T-helper 2 cell treated with Interferon-gamma antibody and Interleukin-4, amounts not matched to agents 100 ng/mL and 5 ng/mL, for 36 hours (primary cell): Measurements from ENCODE around the gene ASXL1. TPM values are rescaled to one million over a fixed set of nuclear protein-coding genes. Genes with fewer than 3 reads are reported as not detected.
"Not testable (repeated sequence)": the region's sequence is repeated elsewhere in the genome, so short reads cannot be mapped to it uniquely, and the experiment has no call there.

Source experiments
- intact Hi-C: fragments of 100-400 bp; cut with micrococcal nuclease; formaldehyde crosslinking; loops from one replicate; pipeline ENCODE4 v1.15.1; 2023
- total RNA-seq: library from RNA; stranded (reverse); gene quantifications from 2 replicates; pipeline ENCODE4 v1.2.3, GENCODE V29; 2022

The ASXL1 gene
- 92.7 and 98.7 TPM in 2 replicates for total RNA-seq

DNA sequence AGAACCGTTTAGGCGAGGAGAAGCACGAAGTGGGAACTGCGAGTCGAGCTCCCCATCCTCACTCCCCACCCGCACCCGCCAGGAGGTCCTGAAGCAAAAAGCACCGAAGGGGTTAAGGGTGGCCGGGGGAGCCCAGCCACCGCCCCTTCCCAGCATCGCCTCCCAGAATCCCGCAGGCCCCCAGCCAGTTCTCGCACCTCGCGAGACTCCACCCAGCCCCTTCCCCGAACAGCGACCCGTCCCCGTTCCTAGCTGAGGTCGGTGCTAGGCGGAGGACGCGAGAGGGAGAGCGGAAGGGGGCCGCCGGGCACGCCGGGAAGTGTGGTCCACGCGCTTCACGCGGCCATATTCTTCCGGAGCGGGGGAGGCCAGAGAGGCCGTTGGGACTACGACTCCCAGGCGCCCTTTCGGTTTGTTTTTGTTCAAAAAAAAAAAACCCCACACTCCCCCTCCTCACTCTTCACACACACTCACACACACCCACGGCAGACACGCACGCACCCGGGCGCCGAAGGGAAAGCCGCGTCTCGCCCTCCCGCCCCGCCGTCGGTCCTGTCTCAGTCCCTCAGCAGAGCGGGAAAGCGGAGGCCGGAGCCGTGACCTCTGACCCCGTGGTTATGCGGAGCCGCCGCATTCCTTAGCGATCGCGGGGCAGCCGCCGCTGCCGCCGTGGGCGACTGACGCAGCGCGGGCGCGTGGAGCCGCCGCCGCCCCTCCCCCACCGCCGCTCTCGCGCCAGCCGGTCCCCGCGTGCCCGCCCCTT lies at the start of gene ASXL1:
ASXL1 (plus strand) TSS at position 463 of the 763 bp plus-strand sequence. CDS start 445 bp downstream, outside the sequence.
- intact Hi-C loops = loop anchor here (1.0 to 10.0 kb wide), 10 partner anchors 21 to 617 kb away; partner anchors contain the start of genes PDRG1, PLAGL2, POFUT1 and TM9SF4

DNA sequence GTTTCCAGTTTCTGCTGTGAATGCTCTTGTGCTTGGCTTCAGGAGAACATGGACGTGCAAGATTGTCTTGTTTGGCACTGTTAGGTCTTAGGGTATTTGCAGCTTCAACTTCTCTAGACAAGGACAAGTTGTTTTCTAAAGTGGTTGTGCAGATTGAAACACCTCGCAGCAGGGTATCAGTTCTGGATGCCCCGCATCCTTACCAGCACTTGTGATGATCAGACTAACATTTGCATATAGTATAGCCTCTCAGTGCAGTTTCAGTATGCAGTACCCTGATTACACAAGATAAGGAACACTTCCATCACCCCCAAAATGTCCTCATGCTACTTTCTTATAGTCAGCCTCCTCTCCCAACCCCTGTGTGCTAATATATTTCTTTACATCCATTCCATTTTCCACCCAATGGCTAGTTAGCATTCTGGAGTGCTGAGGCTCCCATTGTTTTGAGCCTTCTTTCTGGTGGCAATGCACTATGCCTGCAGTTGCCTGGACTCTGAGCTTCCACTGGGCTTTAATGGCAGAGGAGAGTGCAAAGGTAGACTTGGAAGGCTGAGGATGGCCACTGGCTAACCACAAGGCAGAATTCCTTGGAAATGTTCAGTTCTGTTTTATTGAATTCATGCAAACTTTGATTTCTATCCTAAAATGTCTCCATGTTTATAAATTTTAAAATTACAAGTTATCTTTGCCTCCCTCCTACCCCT lies 45.3 kb upstream of the ASXL1 start:
- intact Hi-C loops = no loop called here

DNA sequence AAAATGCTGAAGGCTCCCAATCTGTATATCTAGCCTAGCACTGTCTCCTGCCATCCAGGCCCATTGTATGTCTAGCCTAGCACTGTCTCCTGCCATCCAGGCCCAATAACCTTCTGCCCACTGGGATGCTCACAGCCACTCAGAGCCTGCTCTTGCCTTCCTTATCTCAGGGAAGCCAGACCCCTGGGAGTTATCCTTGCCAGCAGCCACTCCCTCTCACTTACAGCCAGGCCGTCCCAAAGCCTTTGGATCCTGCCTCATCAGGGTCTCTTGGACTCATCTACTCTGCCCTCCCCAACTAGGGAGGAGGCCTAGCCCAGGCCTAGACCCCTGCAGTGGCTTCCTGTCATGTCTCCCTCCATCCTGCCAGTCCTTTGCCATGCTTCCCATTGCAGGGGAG lies 43.4 kb upstream of the ASXL1 start:
- intact Hi-C loops = no loop called here

DNA sequence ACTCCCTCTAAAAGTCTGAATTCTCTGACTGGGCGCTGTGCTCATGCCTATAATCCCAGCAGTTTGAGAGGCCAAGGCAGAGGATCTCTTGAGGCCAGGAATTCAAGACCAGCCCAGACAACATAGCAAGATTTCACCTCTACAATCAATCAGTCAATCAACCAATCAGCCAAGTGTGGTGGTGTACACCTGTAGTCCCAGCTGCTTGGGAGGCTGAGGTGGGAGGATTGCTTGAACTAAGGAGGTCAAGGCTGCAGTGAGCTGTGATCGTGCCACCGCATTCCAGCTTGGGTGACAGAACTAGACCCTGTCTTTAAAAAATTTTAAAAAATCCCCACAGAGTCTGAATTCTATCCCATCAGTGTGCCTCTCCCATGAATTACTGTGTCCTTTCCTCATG lies 42.7 kb upstream of the ASXL1 start:
- intact Hi-C loops = no loop called here

DNA sequence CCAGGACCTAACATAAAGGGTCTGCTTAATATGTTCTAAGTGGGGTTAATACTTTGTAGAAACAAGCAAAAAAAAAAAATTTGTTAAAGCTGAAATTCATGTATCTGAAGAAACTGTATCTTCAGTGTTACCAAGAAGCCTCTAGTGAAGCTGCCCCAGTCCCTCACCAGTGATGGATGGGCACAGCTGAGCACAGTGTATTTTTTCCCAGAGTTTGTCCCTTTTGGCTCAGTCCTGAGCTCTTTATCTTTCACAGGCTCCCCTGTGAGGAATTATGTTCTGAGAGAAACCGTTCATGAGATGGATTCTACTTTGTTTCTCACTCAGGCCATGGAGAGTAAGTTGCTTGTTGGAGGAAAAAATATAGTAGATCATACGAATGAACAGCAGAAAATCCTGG lies 42.2 kb upstream of the ASXL1 start:
- intact Hi-C loops = no loop called here

DNA sequence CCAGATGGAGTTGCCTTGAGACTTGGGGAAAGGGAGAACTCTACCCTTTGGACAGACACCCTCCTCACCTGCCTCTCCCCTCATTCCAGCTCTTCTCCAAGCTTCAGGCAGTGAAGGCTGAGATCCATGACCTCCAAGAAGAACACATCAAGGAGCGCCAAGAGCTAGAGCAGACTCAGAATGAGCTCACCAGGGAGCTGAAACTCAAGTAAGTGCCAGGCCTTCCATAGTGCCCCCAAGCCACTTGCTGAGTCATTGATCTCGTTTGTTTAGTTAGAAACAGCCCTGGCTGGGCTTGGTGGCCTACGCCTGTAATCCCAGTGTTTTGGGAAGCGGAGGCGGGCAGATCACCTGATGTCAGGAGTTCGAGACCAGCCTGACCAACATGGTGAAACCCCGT lies 41.5 kb upstream of the ASXL1 start:
- intact Hi-C loops = no loop called here

DNA sequence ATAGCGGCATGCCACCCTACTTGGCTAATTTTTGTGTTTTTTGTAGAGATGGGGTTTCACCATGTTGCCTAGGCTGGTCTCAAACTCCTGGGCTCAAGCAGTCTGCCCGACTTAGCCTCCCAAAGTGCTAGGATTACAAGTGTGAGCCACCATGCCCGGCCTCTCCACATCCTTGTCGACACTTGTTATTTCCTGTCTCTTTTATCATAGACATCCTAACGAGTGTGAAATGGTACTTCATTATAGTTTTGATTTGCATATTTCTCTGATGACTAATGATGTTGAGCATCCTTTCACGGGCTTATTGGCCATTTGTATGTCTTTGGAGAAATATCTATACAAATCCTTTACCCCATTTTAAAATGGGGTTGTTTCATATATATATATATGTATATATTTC lies 39.0 kb upstream of the ASXL1 start:
- intact Hi-C loops = no loop called here

DNA sequence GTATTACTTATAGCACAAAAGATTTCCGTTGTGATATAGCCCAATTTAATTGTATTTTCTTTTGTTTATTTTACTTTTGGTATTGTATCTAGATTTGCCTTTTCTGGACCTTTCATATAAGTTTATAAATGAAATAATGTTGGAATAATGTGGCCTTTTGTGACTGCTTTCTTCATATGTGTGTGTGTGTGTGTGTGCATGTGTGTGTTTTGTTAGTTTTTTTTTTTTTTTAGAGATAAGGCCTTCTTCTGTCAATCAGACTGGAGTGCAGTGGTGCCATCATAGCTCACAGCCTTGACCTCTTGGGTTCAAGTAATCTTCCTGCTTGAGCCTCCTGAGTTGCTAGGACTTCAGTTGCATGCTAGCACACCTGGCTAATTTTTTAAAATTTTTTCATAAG lies 37.8 kb upstream of the ASXL1 start:
- intact Hi-C loops = no loop called here

DNA sequence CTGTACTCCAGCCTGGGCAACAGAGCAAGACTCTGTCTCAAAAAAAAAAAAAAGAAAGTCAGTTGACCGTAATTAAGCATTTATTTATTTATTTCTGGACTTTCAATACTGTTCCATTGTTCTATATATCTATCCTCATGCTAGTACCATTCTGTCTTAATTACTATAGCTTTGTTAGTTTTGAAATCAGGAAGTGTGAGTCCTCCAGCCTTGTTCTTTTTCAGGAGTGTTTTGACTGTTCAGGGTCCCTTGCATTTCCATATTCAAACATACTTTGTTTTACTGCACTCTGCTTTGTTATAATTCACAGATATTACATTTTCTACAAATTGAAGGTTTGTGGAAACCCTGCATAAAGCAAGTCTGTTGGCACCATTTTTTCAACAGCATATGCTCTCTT lies 36.7 kb upstream of the ASXL1 start:
- intact Hi-C loops = no loop called here

DNA sequence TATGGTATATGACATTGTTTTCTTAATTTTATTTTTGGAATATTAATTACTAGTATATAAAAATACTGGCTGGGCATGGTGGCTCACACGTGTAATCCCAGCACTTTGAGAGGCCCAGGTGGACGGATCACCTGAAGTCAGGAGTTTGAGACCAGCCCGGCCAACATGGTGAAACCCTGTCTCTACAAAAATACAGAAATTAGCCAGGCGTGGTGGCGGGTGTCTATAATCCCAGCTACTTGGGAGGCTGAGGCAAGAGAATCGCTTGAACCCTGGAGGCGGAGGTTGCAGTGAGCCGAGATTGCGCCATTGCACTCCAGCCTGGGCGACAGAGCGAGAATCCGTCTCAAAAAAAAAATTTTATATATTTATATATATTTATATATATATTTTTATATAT lies 35.9 kb upstream of the ASXL1 start:
- intact Hi-C loops = not testable (repeated sequence)

DNA sequence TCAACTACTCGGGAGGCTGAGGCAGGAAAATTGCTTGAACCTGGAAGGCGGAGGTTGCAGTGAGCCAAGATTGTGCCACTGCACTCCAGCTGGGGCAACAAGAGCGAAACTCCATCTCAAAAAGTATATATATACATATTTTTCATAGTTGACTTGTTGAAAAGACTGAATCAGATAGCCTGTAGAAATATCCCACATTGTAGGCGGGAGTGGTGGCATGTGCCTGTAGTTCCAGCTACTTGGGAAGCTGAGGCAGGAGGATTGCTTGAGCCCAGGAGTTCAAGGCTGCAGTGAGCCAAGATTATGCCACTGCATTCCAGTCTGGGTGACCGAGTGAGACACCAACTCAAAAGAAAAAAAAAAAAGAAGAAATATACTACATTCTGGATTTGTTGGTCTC lies 34.4 kb upstream of the ASXL1 start:
- intact Hi-C loops = not testable (repeated sequence)

DNA sequence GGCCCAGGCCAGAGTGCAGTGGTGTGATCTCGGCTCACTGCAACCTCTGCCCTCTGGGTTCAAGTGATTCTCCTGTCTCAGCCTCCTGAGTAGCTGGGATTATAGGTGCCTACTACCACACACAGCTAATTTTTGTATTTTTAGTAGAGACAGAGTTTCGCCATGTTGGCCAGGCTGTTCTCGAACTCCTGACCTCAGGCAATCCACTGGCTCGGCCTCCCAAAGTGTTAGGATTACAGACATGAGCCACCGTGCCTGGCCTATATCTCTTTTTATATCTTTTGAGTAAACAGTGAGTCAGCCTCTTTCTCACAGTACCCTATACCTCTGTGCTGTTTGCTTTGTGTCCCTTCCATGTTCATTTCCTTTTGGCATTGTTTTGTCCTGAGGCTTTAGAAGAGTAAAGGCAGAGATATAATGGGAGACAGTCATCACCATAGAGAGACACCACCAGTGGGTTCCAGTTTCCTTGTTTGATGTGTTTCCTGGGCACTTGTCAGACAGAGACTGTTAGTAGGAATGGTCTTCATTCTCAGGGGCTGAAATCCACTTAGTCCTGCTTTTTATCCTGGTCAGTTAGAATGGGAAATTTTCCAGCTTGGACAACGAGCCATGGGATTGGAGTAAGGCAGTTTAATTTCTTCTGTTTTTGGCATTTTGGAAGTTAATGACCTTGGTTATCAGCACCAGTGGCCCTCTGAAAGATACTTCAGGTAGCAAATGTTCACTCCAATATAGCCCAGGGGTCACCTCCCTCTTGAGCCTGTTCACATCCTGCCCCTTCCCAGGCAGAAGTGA lies 32.2 kb upstream of the ASXL1 start:
- intact Hi-C loops = no loop called here

DNA sequence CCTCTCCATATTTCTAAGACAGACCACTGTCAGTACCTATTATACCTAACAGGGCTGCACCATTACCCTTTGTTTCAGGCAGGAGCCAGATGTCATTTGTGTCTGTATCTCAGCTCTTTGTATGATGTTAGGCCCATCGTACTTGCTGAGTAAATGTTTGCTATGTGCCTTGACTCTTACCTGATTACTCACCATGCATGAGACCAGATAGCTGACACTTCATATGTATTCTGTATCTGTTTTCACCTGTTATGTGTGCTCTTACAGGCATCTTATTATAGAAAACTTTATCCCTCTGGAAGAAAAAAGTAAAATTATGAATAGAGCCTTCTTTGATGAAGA lies 31.7 kb upstream of the ASXL1 start:
- intact Hi-C loops = no loop called here

DNA sequence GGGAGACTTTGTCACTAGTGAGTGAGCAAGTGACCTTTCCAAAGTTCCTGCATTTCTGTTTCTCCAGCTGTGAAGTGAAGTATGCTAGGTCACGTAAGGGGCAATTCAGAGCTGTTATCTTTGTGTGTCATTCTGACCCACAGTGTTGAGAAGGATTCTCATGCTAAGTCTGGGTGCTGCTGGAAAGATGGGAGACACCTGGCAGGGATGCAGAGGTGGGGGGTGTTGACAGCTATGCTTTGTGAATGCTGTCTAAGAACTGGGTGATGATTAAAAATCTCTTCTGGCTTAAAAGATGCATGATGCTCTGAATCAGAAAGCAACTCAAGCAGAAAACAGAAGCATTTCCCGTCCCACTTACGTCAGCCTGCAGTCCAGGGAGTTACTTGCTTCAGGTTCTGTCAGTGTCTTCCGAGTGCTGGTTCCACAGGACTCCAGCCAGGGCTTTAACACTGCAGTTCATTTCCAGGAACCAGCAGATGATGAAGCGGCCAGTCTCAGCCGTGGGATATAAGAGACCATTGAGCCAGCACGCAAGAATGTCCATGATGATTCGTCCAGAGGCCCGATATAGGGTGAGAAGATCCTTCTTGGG lies 30.9 kb upstream of the ASXL1 start:
- intact Hi-C loops = no loop called here

DNA sequence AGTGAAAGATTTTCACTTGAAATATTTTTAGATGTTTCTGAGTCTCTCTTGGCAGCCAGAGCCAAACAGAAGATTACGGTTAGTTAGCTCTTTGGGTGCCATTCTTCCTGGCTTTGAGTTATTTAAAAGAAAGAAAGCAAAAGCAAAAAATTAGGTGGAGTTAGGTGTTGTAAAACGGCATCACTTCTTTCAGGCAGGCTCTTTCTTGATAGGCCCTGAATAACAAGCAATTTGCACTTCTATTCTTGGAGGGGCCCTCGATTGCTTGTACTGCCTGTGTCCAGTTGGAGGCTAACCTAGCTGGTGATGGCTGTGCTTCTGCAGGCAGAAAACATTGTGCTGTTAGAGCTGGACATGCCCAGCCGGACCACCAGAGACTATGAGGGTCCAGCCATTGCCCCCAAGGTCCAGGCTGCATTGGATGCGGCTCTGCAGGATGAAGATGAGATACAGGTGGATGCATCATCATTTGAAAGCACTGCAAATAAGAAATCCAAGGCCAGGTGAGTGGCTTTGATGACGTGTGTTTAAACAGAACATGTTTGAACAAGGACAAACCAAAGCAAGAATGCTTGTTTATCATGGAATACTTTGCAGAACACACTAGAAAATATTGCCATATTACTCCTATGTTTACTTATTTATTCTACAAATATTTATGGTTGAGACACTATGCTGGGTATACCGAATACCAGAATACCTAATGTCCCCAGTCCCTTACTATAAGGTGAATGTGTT lies 28.1 kb upstream of the ASXL1 start:
- intact Hi-C loops = no loop called here

DNA sequence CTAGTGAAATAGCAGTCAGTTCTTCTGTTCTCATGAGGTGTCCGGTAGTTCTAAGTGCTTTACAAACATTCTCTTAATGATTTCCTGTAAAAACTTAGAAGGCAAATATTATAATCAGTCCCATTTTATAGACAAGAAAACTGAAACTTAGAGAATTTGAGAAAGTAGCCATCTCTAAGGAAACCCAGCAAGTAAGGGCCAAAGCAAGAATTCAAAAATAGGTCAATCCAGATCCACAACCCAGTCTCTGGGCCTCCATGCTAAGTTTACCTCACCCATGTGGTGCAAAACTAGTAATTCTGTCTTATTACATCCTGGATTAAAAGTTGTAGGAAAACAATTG lies 27.6 kb upstream of the ASXL1 start:
- intact Hi-C loops = no loop called here

DNA sequence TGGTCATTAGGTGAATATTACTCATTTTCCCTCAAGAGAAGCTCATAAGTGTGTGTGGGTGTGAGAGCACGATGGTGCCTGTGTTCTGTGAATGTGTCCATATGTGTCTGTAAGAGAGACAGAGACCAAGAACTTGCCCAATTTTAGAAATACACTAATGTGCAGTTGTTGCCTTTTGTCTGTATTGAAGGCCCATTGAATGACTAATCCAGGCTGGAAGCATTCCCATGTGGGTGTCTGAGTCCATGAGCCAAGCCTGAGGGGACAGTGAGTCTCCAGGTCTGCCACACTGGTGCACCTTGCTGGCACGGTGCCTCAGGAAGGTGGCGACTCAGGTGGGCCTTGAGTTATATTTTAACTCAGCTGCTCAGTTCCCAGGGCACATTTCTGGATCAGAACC lies 25.5 kb upstream of the ASXL1 start:
- intact Hi-C loops = loop anchor here (2.0 kb wide), 1 partner anchor 320 kb away; no protein-coding TSS in a partner anchor

DNA sequence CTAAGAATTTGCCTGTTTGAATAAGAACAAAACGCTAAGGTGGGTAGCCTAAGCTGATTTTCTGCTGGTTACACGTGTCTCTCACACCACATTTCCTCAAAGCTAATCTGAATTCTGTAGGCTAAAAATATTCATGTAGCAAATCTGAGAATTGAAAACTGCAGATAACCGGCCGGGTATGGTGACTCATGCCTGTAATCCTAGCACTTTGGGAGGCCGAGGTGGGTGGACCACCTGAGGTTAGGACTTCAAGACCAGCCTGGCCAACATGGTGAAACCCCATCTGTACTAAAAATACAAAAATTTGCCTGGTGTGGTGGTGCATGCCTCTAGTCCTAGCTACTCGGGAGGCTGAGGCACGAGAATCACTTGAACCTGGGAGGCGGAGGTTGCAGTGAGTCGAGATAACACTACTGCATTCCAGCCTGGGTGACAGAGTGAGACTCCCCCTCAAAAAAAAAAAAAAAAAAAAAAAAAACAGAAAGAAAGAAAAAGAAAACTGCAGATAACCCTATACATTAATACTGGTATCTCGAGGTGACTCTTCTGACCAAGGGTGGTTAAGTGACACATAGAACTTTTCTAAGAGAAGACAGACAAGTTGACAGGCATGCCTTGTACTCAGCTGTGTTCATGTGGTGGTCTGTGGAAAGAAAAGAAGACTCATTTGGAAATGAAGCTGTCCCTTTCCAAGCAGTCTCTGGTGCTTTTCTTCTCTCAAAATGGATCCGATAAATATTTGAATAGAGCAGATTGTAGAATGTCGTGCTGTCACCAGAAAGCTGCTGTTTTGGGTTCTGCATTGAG lies 24.7 kb upstream of the ASXL1 start:
- intact Hi-C loops = loop anchor here (2.0 kb wide), 1 partner anchor 319 kb away; no protein-coding TSS in a partner anchor

DNA sequence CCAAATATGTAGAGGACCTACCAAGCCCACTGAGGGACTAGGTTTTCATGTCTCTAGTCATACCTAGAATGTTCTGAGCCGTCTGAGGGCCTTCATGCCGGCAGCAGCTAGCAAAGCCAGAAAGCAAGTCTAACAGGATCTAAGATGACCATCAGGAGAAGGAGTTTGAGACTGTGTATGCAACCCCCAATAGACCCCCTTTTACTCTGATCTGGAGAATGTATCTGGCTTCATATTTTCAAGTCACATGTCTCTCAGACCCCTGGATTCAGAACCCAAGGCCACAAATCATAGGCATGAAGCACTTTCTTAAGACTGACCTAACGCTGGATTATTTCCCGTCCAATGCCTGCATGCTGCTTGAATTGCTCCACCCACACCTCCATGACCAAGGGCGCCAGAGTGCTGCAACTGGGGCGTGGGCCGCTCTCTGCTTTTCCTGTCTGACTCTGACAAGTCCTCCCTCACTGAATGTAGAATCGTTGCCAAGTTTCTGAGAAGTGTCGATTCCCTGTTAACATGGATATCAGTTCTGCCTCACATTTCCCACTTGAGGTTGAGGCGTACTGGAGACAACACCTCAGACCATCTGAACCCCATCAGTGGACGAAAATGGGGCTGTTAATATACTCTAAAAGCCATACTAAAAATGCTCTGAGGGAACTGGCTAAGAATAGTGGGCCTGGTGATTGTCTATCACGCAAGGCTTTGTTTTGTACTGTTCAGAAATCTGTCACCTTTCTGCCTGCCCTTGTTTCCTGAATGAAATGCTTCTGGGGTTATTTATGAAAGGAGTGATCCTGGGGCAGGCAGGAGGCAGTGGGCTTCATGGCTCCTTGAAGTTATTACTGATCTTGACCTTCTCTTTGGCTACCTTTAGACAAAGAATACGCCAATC lies 23.9 kb upstream of the ASXL1 start:
- intact Hi-C loops = loop anchor here (2.0 kb wide), 1 partner anchor 319 kb away; no protein-coding TSS in a partner anchor
